Smooth muscle cell of the brain vasculature (primary cell): ENCODE measurements around the gene ZNF124.

ENCODE experiments used
- DNase-seq: peaks from one replicate; pipeline ENCODE4 v3.0.0-alpha.2; 2012; ENCODE audit warnings: low read depth, low spot score

ZNF124 gene

DNA sequence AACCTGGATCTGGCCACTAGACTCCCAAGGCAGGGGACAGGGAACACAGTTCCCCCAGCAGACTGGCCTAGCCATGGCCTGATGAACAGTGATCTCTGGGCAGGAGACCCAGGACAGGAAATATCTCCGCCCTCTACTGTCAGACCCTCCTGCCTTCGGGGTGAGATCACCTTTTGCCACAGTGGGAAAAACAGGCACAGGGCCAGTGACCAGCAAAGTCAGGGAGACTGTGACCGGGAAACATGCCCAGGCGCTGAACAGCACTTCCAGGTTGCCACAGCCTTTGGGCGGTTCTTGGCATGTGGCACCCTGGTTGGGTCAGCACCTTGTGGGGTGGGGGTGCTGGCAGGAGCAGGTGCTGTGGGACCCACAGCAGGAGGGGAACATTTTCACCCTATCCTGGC is 58.7 kb downstream of the ZNF124 start:
- no peak for DNase-seq

DNA sequence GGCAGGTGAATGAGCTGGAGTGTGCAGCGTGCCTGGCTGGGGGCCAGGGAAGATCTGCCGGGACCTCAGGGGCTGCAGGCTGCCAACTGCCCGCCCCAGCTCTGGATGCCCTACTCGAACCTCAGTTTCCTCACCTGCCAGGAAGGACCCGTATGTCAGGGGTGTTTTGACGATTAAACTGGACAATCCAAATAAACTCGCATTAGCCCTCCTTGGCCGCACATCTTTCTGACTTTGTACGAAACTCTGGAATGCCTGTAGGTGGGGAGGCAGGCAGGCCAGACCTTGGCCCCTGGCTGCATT is 59.4 kb downstream of the ZNF124 start:
- DNase-seq: no peak

DNA sequence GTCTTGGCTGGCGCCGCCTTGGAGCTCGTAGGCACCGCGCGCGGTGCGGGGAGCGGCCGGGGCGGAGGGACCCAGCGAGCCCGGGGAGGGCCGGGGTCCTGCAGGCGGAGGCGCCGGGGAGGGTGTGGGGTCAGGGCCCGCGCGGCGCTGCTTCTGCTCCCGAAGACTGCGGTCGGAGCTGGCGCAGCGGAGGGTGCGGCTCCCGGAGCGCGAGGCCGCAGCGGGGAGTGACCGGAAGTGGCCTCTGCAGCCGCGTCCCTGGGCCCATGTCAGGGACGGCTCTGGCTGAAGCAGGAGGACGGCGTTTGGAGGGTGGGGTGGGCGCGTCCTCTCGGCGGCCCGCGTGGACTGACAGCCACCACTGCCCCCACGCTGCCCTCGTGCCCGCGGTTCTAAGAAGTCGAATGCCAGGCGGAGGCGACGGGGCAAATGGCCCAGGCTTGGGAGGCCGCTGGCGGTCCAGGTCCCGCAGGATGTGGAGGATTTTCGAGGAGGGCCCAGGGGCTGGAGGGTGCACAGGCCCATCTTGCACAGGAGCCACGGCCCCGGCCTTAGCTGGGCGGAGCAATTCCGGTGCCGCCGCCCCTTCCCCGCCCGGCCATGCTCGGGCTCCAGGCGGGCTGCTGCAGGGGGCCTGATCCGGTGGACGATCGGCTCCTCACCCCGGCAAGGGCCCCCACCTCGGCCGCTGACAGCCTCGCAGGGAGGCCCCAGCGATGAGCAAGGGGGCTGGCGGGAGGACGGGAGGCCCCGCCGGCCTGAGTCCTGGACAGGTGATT is 59.9 kb downstream of the ZNF124 start:
- DNase-seq: no peak

DNA sequence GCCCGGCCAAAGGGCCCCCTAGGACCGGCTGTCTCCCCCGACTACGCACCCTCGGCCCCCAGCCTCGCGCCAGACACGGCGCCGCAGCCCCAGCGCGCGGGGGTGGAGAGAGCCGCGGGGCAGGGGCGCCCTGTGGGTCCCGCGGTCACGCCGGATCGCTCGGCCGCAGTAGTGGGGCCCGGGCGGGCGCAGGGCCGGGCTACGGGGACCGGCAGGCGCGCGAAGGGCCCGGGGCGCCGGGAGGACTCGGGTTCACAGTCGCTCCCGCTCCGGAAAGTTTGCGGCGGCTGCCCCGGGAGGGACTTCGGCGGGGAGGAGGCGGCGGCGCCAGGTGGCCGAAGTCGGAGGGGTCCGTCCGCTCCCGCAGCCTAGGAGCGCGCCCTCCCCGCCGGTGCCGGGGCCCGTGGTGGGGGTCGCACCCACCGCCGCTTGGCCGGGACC is 60.5 kb downstream of the ZNF124 start:
- no peak for DNase-seq

DNA sequence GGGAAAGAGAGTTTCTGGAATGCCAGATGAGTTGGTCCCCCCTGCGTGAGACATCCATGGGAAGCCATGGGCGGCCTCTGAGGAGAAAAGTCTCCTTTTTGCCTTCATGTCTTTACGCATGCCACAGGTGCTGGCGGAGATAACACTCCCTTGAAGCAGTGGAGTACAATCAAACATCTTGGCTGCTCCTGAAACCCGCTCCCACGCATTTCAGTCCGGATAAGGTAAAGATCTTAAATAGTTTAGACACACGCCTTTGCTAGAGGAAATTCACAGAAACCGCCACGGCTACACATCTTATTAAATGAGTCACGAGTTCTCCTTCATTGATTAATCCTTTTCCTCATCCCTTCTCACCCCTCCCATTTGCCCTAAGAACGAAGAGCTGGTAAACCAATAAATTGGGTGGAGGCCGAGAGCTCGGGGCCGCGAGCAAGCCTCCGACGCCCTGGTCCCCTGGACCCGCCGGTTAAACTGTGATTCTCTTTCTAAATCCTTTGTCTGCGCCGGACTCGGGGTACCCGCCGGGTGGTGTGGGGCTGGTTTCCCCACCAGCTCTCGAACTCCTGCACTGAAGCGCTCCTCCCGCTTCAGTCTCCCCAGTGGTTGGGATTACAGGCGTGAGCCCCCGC is 61.1 kb downstream of the ZNF124 start:
- DNase-seq: no peak

DNA sequence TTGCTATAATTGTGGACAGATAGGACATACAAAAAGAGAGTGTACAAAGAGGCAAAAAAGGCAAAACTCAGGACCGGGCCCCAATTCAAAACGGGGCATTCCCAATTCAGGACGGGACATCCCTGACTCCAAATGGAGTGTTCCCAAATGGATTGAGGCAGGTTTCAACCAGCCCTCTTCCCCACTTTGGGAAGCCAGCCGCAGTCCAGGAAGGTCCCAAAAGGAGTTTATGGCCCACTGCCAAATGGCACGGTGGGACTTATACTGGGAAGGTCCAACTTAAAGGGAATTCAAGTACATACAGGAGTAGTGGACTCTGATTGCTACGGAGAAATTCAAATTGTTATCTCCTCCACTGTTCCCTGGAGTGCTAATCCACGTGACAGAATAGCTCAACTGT is 64.1 kb downstream of the ZNF124 start:
- DNase-seq: no peak

DNA sequence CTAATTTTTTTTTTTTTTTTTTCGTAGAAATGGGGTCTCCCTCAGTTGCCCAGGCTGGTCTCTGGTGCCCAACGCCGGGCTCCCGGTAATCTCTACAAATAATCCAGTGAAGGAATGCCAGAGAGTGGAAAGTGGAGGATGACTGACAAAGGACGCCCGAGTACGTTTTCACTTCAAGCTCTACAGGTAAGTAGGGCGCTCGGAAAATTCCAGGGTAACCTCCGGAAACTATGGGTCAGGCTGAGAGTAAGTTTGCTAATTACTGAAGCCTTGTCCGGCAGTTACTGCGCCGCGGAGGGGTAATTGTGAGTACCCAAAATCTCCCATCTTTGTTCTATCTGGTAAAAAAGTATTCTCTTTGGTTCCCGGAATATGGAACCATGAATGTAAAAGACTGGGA is 65.9 kb downstream of the ZNF124 start:
- DNase-seq: no peak
